GM08714 (cell line): ENCODE data around the gene DGKQ.

Source experiments
- H3K4me3 ChIP-seq: fragments of 200-500 bp; sonication (Bioruptor generic); 2 replicates; pipeline ENCODE4 v1.5.1; 2014; ENCODE audit warnings: mild to moderate bottlenecking, low read length, inconsistent platforms
- ZNF274 ChIP-seq: IDR thresholded peaks from 2 replicates; pipeline ENCODE4 v1.6.1; 2012; ENCODE audit warnings: mild to moderate bottlenecking, low read depth, low read length

DGKQ gene

DNA sequence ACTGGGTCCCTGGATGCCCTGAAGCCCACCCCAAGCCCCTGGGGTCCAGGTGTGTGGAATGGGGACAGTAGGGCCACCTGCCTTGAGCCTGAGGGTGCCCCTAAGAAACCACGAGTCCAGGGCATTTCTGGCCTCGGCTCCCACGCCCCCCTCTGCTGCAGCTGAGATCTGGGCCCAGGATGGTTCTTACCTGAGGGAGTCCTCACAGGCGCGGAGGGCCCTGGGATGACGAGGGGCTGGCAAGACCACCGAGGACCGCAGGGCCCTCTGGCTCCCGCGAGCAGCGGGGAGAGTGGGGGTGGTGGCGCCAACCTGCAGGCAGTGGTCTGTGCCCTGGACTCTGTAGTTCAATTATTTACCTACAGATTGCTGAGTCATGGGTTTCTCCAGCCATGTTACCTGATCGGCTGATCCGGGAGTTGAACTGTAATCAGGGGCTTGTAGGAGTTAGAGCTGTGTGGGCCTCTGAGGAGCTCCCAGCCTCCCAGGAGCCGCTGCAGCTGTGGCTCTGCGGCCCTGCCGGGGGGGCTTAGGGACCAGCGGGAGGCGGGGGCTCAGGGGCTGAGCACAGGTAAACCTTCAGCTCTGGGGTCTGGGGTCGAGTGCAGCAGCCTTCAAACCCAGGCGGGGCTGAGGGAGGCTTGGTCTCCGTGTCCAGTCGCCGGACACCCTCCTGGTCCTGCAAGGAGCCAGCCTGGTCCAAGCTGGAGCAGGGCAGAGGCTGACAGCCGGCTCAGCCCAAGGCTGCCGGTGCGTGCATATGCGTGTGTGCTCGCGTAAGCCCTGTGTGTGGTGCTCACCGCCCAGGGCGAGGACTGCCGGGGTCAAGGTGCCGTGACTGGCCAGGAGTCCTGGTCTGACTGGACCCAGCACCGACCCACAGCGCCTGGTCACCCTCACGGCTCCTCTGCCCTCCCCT is 20.0 kb upstream of the DGKQ start, which contains the start of gene SLC26A1:
Gene SLC26A1, minus strand, starts transcription at position 294 of the 919 bp plus-strand sequence. CDS start 1,701 bp downstream, outside the sequence.
- H3K4me3 ChIP-seq, result no peak within 1 kb of the TSS
- no peak for TF ChIP-seq ZNF274

DNA sequence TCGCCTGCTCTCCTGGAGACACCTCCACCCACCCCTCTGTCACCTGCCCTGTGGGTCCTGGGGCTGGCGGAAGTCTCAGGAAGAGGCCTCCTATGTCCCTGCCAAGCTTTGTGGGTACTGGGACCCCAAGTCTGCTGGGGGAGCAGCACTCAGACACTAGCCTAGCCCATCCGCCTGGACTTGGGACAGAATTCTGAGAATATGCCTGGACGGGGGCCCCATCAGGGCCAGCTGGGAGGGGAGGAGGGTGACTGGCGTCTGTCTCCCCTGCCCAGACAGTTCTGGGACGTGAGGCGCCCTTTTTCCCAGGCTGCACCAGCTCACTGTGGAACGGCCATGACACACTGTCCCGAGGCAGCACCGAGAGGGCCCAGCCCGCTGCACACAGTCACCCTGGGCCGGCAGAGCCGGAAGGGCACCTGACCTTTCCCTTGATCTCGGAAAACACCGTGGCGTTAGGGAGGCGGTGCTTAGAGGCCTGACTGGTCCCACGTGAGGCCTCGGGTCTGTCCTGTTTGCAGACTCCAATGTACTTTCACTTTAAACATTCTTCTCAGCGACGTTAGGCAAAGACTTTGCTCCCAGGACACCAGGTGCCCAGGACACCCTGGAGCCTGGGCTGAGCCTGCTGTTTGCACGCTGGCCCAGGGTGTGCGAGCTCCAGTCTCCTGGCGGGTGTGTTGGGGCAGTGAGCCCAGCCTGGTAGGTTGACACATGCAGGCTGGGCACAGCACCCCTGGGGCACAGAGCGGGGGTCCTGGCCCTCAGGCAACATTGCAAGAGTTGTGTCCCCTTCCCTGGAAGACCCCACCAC is 19.1 kb upstream of the DGKQ start:
- H3K4me3 ChIP-seq, result no peak overlapping the region
- TF ChIP-seq ZNF274, result no peak

DNA sequence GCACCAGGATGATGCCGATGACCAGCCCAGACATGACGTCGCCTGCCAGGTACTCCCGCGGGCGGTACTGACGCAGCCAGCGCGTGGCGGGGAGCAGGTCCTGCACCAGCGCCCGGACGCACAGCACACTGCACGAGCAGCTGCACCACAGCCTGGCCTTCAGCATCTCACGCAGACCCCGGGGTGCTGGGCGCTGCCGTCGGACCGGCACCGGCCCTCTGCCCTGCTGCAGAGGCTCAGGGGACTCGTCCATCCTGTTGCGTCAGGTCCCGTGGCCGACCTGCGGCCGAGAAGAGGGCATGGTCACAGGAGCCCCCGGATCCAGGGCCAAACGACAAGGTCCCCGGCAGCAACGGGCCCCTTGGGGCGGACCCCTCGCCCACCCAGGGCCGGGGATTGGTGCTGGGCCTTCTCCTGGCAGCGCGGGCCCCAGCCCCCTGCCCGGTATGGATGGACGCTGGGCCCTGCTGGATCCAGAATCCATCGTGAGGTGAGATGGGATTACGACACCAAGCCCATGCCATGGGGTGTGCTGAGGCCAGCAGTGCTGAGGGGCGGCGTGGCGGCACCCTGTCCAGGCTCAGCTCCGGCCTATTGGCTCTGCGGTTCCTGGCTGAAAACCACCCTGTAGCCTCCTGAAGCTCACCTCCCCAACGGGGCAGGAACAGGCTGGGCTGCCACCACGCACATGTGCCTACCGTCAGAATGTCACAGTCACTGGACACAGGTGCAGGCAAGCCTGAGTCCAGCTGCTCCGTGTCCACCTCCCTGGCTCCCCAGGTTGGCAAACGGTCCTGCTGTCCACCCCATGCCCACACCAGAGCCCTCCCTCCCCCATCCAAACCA is 18.3 kb upstream of the DGKQ start:
- TF ChIP-seq ZNF274, result no peak
- H3K4me3 ChIP-seq, result no peak overlapping the region

DNA sequence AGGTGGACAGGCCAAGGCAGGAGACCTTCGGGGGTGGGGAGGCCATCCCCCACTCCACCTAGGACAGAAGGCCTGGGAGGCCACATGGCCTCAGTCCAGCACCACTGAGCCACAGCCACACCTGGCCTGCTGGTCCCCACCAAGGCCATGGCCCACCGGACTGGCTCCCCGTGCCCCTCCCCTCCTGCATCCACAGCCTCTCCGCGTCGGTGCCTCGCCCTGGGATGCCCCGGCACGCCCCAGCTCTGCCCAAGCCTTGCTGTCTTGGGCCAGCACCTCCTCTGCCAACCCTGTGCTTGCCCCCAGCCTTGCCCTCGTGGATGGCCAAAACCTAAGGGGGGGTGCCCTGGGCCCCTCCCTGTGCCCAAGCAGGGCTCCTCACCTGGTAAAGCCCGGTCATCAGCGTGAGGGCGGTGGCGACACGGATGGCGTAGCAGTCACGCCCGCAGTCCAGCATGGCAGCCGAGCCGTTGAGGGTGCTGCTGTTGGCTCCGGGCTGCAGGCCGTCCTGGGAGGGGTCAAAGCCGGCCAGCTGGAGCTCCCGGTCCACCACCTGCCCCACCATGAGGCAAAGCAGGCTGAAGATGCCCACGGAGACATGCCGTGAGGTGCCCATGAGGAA is 17.5 kb upstream of the DGKQ start:
- no peak for TF ChIP-seq ZNF274
- H3K4me3 ChIP-seq, result no peak overlapping the region

DNA sequence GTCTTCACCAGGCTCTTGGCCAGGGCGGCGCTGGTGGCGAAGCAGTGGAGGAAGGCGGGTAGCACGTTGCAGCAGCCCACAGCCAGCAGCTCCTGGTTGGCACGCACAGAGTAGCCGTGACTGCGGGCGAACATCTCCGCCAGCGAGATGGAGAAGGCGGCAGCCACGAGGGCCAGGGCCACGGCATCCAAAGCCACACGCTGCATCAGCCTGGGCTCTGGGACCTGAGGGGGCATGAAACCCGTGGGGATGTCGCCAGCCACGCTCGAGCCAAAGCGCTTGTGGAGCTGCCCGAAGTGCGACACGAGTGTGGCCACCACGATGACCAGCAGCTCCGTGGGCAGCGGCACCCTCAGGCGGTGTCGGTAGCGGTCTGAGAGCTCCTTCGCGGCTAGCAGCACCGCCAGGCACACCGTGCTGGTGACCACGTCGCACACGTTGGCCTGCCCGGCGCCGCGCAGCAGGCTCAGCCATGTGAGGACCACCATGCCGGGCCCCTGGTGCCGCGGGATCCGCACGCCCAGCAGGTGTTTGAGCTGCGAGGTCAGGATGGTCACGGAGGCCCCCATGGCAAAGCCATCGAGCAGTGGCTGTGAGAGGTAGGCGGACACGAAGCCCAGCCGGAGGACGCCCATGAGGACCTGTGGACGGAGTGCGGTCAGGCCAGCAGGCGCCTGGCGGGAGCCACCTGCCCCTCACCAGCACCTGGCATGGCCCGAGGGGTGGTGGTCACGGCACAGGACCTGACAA is 16.5 kb upstream of the DGKQ start:
- no peak overlapping the region for H3K4me3 ChIP-seq
- TF ChIP-seq ZNF274, result no peak

DNA sequence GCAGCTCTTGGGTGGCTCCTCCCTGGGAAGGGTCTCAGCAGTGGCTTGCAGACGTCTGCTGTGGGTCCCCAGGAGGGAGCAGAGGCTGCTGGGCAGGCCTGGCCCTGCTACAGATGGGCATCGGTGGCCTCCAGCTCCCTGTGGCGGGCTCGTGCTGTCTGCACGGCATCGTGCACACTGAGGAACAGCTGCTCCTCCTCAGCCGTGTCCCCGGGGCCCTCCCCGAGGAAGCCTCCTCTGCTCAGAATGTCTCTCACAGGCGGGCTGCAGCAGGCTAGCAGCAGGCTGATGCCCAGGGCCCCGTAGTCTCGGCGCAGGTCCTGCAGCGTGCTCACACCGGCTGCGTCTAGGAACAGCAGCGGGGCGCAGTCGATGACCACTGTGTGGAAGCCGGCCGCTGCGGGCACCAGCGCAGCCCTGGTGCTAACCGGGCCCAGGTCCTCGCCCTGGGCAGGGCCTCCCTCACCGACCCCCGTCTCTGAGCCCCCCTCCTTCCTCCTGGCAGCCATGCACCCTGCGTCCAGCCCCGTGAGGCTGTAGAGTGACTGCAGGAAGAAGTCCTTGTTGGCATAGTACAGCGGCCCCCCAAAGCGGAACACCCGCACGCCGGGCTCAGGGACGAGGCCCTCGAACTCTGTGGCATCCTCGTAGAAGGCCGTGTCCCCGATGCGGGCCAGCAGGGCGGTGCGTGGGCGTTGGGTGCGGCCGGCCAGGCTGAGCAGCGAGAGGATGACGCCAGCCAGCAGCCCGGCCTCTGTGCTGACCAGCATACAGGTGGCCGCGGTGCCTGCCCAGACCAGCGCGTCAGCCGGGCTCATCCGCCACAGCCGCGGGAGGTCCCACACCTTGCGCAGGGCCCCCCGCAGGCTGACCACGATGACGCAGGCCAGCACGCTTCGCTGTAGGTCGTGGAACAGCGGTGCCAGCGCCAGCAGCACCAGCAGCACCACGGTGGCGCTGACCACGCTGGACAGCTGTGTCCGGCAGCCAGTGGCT is 15.7 kb upstream of the DGKQ start:
- no peak overlapping the region for H3K4me3 ChIP-seq
- no peak for TF ChIP-seq ZNF274

DNA sequence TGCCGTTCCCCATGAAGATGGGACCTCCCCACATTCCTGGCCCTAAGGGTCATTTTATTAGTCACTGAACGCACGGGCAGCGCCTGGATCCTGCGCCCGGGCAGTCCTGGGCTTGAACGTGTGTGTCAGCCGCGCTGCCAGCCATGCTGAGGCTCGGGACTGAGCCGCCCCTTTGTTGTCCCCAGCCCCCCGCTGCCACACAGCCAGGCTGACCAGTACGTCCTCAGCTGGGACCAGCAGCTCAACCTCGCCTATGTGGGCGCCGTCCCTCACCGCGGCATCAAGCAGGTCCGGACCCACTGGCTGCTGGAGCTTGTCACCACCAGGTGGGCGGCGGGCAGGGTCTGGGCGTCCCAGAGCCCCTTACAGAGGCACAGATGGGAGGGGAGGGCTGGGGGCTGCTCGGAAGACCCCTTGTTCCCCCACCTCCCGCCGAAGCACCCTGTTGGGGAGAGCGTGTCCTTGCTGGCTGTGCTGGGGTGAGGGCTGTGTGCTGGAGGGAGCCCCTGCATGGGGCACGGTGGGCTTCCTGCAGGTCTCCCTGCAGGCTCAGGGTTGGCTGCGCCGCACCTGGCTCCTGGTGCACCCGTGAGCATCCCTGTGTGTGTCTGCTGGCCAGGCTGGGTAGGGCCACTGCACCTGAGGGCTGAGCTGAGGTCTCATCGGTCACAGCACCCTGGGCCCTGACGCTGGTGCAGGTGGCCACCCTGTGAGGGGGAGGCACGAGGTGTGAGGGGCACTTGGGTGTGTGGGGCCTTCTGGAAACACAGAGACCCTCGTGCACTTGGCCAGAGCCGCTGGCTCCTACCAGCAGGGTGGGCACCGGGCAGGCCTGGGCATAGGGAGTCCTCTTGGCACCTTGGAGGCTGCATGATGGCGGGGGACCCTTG is 14.5 kb upstream of the DGKQ start:
- no peak overlapping the region; the same call in 1 of the 2 replicates for H3K4me3 ChIP-seq
- no peak for TF ChIP-seq ZNF274

DNA sequence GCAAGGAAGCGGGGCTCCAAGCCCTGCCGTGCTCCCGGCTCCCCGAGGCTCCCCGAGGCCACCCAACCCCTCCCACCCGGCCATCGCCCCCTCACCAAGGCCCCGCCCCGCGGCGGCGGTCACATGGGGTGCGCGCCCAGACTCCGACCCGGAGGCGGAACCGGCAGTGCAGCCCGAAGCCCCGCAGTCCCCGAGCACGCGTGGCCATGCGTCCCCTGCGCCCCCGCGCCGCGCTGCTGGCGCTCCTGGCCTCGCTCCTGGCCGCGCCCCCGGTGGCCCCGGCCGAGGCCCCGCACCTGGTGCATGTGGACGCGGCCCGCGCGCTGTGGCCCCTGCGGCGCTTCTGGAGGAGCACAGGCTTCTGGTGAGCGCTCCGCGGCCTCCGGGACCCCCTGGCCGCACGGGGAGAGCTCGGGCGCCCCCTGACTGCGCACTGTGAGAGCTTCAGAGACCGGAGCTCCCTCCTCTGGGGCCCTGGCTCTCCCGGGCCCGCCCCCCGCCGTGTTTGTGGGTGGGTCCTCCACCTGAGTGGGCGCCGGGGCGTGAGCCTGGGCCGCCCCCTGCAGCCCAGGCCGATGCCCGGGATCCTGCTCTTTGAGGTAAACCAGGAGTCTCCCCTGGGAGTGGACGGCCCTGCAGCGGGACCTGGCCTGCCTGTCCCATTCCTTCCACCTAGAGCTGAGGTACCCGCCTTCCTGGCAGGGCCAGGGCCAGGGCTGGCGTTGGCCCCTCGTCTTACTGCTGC is 13.7 kb upstream of the DGKQ start, which contains the start of gene IDUA:
Gene IDUA, plus strand, starts transcription at position 166 of the 745 bp plus-strand sequence. Its CDS starts 41 bp downstream, at position 207.
- H3K4me3 ChIP-seq, result peak within 1 kb of the TSS; percentile 57
- no peak for TF ChIP-seq ZNF274

DNA sequence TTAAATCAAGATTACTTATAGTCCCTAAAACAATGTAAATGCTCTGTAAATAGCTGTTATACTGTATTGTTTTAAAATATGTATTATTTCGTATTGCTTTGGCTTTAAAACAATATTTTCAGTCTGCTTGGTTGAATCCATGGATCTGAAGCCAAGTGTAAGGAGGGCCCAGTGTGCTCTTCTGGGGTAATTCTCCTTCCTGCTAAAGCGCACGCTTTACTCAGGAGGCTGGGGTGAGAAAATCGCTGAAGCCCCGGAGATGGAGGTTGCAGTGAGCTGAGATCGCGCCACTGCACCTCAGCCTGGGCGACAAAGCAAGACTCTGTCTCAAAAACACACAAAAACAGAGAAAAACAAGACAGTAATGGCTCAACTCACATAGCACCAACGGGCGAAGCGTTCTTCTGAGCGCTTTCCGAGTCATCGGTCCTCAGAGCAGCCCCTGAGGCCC is 13.1 kb upstream of the DGKQ start:
- H3K4me3 ChIP-seq, result peak overlapping the region; percentile 57
- TF ChIP-seq ZNF274, result no peak

DNA sequence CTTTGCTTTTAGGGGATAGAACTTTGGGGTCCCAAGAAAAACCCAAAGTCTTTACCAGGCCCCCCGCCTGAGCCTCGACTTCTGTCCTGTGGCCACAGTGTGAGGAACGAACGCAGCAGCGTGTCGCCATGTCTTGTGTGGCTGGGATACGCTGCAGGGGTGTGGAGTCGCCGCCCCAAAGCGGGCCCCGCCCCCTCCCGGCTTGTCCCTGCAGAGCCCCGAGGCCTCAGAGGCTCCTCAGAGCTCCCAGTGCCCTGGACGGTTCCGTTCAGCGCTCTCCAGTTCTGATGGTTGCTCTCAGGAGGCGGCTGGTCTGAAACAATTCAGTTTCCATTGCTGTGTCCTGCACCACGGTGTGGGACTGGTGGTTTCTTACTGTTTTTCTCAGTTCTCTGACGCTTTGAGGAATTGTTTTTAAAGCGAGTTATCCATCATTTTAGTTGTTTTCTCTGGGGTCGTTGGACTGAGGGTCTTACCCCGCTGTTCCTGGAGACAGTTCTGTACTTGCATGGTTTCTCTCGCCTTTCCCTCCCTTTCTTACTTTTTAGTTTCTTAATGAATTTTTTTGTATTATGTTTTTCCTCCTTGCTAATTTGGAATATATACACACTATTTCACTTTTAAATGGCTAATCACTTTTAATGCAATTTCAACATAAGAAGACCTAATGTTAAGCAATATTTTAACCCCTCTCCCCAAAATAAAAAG is 11.9 kb upstream of the DGKQ start:
- H3K4me3 ChIP-seq, result no peak overlapping the region
- TF ChIP-seq ZNF274, result no peak
